Muscle layer of colon (tissue), 2 donors: ENCODE measurements around the gene EIF1AD.

Experiments
- H3K27ac ChIP-seq: one replicate; pipeline ENCODE4 v1.7.0; 2013; ENCODE audit warnings: low read depth, mild to moderate bottlenecking, low read length, moderate library complexity
- H3K27me3 ChIP-seq, 2 donors: one replicate each; pipeline ENCODE4 v1.7.0; 2013; ENCODE audit warnings: low read length in 2 of 2, mild to moderate bottlenecking in 2 of 2; ENCODE audit not compliant: insufficient read depth in 2 of 2, control insufficient read depth in 1 of 2
- H3K36me3 ChIP-seq: one replicate; pipeline ENCODE4 v1.7.0; 2013; ENCODE audit warnings: mild to moderate bottlenecking, low read length; ENCODE audit not compliant: insufficient read depth
- H3K4me1 ChIP-seq: one replicate; pipeline ENCODE4 v1.7.0; 2013; ENCODE audit warnings: mild to moderate bottlenecking, low read length; ENCODE audit not compliant: insufficient read depth
- H3K4me3 ChIP-seq, 2 donors: one replicate each; pipeline ENCODE4 v1.7.0; 2013; ENCODE audit warnings: low read length in 2 of 2, low read depth in 1 of 2, mild to moderate bottlenecking in 1 of 2, moderate library complexity in 1 of 2
- H3K9ac ChIP-seq: one replicate; pipeline ENCODE4 v1.7.0; 2013; ENCODE audit warnings: low read length
- H3K9me3 ChIP-seq: one replicate; pipeline ENCODE4 v1.7.0; 2013; ENCODE audit warnings: mild to moderate bottlenecking, low read length
- donor health status: abdominal sarcoma.
- donor health status: Adenocarcinoma of cecum.

EIF1AD gene

DNA sequence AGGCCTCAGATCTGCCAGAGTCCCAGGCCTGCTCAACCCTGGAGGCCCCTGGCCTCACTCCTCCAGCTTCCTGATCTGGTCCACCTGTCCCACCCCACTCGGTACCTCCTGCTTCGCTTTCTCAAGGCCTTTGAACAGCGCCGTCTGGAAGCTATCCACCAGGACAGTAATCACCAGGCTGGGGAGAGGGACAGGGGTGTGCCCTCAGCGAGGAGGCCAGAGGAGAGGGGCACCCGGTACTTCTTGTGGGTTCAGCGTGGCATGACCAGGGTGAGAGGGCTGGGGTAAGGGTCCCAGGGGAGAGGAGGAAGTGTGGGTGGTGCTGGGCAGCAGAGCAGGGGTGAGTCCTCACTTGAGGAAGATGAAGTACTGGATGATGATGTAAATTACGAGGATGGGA is 18.3 kb upstream of the EIF1AD start:
- peaks cover 0 to 10% of the 10 kb centered on the region in 2 donors for H3K27me3 ChIP-seq
- no peak overlapping the region for H3K4me3 ChIP-seq
- H3K27ac ChIP-seq, result no peak overlapping the region
- H3K9me3 ChIP-seq, result no peaks in the 10 kb centered on the region
- no peak overlapping the region for H3K9ac ChIP-seq
- no peaks in the 10 kb centered on the region for H3K36me3 ChIP-seq
- H3K4me1 ChIP-seq, result no peaks in the 10 kb centered on the region

DNA sequence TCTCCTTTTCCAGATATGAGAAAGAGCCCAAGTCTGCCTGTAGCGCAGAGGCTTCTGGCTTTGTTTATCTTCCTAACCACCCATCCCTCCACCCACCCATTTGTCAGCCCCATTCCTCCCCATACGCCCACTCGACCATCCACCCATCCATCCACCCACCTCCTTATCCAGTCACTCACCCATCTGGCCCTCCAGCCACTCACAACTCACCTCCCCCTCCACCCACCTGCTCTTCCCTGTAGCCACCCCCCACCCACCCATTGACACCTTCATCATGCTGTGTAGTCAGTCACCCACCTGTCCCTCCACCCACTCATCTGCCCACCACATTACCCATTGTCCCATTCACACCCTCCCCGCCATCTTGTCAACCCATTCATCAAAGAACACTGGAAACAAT is 15.4 kb upstream of the EIF1AD start:
- Histone ChIP-seq H3K27ac (no peak overlapping the region), H3K9ac (no peak overlapping the region), H3K4me3 (no peak overlapping the region), H3K36me3 (no peaks in the 10 kb centered on the region), H3K27me3 (peaks cover 10 to 11% of the 10 kb centered on the region in 2 donors), H3K4me1 (no peaks in the 10 kb centered on the region), H3K9me3 (no peaks in the 10 kb centered on the region)

DNA sequence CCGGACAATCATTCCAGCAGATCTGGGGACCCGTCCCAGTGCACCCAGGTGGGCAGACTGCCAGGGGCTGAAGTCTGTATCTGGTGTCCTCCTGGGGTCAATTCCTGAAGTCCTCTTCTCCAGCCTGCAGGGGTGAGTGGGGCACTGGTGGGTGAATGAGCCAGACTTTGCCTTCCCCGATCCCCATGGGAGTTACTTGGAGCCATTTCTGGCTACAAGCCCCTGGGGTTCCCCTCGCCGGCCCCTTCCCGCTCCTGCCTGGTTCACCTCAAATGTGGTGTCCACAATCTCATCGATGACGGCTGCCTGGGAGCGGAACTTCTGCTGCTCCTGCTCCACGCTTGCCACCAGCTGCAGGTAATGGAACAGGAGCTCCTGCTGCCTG is 14.8 kb upstream of the EIF1AD start:
- Histone ChIP-seq H3K4me3 (no peak overlapping the region), H3K27me3 (peaks cover 11 to 15% of the 10 kb centered on the region in 2 donors), H3K36me3 (no peaks in the 10 kb centered on the region), H3K9ac (no peak overlapping the region), H3K9me3 (no peaks in the 10 kb centered on the region), H3K27ac (no peak overlapping the region), H3K4me1 (peaks cover under 1% of the 10 kb centered on the region)

DNA sequence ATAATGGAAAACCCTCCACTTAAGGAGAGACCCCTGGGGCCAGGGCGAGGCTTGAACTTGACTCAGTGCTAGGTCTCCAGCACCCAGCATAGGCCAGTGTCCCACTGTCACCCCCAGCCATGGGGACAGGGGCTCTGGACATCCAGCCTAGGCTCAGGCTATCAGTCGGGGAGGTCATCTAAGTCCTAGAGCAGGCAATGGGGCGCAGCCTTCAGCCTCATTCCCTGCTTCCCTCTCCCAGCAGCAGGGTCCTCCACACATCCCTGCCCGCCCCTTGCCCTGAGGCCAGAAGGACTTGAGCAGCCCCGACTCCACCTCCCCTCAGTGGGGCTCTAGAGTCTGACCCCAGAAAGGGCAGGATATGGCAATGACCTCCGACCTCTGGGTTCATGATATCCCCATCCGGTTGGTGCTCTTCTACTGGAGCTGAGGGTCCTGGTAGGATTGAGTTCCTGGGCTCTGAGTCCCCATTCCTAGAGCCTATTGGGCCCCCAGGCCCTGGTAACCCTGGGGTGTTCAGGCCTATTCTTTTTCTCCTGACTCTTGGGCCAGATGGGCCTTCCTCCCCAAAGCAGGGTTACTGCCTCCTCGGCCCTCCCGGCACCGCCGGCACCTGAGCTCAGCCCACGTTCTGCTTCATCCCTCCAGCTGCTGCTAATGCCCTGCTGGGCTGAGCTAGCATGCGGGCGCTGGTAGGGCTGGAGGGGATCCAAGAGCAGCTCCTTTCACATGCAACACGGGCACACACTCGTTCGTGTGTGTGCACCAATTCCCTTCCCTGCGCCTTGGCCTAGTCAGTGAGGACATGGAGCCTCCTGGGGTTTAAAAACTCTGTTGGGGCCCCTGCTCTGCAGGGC is 14.2 kb upstream of the EIF1AD start:
- Histone ChIP-seq H3K4me3 (no peak overlapping the region), H3K27me3 (peaks cover 11 to 19% of the 10 kb centered on the region in 2 donors), H3K9me3 (no peaks in the 10 kb centered on the region), H3K4me1 (peaks cover 4% of the 10 kb centered on the region), H3K36me3 (no peaks in the 10 kb centered on the region), H3K27ac (no peak overlapping the region), H3K9ac (no peak overlapping the region)

DNA sequence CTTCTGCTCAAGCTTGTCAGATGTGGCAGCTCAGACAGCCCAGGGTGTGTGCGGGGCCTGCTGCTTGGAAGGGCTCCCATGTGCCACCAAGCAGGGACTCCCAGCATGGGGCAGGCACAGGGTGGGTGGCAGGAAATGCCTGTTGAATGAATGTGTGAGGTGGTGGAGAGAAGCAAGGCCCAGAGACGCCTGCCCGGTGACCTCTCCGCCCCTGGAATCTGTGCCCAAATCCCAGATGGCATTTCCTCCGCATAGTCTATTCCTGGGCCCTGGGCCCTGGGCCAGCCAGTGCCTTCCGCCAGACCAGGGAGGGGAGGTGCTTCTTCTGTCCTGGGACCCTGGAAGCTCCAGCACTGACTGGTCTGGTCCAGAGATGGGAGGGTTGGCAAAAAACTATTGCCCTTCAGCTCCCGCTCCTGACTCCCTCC is 13.5 kb upstream of the EIF1AD start:
- H3K4me3 ChIP-seq, result no peak overlapping the region
- H3K4me1 ChIP-seq, result peaks cover 4% of the 10 kb centered on the region
- no peak overlapping the region for H3K9ac ChIP-seq
- H3K27ac ChIP-seq, result no peak overlapping the region
- H3K9me3 ChIP-seq, result no peaks in the 10 kb centered on the region
- no peaks in the 10 kb centered on the region for H3K36me3 ChIP-seq
- peaks cover 11 to 19% of the 10 kb centered on the region in 2 donors for H3K27me3 ChIP-seq

DNA sequence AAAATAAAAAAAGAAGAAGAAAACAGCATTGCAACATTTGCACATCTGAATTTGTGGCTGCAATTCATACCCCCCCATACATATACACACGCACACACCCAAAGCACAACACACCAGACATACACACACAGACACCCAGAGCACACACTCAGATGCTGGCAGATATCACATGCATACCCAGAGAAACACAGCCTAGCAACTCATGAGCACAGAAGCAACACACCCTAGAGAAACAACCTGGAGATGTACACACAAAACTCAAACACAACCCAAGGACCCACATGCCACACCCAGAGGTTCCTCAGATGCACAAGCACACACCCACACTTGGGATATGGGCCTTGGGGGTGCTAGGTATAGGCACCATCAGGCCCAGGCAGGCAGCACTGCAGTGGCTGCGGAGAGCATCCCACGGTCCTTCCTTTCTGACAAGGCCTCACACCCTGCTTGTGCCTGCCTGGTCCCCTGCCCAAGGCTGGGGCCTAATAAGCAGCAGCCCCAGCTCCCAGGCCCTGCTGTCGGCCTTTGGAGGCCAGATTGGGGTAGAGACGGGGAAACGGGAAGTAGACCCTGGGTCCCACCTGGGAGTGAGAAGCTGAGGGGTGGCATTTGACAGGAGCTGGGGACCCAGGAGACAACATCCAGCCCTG is 13.0 kb upstream of the EIF1AD start:
- peaks cover 4% of the 10 kb centered on the region for H3K4me1 ChIP-seq
- no peaks in the 10 kb centered on the region for H3K9me3 ChIP-seq
- H3K9ac ChIP-seq, result no peak overlapping the region
- no peaks in the 10 kb centered on the region for H3K36me3 ChIP-seq
- H3K4me3 ChIP-seq, result no peak overlapping the region
- H3K27me3 ChIP-seq, result peaks cover 11 to 19% of the 10 kb centered on the region in 2 donors
- H3K27ac ChIP-seq, result no peak overlapping the region

DNA sequence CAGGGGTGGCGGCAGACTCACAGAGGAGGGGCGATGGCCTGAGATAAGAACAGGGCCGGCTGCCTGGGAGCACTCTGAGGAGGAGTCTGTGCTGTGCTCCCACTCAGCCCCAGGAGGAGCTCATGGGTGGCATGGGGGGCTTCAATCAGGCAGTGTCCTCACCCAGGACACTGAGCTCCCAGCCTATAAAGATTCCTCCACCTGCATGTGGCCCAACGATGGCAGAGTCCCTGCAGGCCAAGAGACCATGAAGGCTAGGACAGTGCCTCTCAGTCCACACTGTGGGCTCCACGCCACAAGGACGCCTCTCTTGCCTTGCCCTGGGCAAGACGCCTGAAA is 11.8 kb upstream of the EIF1AD start:
- peaks cover 4% of the 10 kb centered on the region for H3K4me1 ChIP-seq
- no peak overlapping the region for H3K9ac ChIP-seq
- H3K27ac ChIP-seq, result no peak overlapping the region
- H3K36me3 ChIP-seq, result no peaks in the 10 kb centered on the region
- no peak overlapping the region for H3K4me3 ChIP-seq
- H3K27me3 ChIP-seq, result peaks cover 11 to 19% of the 10 kb centered on the region in 2 donors
- H3K9me3 ChIP-seq, result no peaks in the 10 kb centered on the region

DNA sequence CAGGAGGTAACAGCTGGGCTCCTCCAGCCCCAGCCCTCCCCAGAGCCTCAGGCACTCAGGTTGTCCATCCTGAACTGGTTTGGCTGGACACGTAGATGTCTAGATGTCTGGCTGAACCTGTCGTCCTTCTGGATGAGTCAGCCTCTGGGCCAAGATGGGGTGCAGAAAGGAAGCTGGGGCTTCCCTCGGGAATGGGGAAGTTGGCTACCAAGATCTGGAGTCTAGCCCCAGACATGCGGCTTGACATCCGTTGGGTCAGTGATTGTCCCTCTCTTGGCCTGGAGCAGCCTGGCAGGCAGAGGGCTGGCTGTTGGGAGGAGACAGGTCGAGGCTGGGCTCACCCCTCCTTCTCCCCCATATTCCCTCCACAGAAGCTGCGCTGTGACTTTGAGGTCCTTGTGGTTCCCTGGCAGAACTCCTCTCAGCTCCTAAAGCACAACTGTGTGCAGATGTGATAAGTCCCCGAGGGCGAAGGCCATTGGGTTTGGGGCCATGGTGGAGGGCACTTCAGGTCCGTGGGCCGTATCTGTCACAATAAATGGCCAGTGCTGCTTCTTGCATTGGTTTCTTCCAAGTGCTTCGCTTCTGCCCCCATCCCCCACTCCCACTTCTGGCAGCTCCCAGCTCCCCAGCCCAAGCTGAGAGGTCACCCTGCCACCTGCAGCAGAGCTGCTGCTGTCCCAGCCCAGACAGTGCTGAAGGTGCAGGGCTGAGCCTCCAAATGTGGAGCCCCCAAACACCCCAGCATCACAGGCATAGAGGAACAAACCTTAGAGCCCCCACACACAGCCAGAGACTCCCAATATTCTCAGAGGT is 11.2 kb upstream of the EIF1AD start:
- H3K27me3 ChIP-seq, result peaks cover 11 to 19% of the 10 kb centered on the region in 2 donors
- H3K9me3 ChIP-seq, result no peaks in the 10 kb centered on the region

DNA sequence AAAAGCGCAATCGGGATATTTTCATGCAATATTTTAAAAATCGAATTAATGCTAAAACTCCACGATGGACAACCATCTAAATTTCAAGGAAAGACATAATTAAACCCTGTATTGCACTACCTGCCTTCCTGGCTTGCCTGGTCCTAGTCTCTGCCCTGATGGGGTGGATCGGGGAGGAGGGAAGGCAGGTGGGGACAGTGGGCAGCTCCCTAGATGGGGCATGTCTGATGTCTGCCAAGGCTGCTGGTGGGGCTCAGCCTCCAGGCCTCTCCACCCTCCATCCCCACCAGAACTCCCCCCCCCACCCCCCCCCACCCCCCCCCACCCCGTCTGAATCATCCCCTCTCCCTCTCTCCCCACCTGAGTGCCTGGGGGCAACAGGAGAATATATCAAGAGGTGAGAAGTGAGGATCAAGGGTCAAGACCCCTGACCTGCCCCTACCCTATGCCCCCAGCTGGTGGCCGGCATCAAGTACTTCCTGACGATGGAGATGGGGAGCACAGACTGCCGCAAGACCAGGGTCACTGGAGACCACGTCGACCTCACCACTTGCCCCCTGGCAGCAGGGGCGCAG is 10.5 kb upstream of the EIF1AD start:
- Histone ChIP-seq H3K36me3 (no peaks in the 10 kb centered on the region), H3K9ac (no peak overlapping the region), H3K4me3 (peak overlapping the region in 1 of 2 donors; percentile 42), H3K27ac (no peak overlapping the region), H3K9me3 (no peaks in the 10 kb centered on the region), H3K4me1 (peaks cover 4% of the 10 kb centered on the region), H3K27me3 (peaks cover 11 to 19% of the 10 kb centered on the region in 2 donors)

More for the DNA sequence above, 11.2 kb upstream of the EIF1AD start:
- no peak overlapping the region for H3K9ac ChIP-seq
- H3K36me3 ChIP-seq, result no peaks in the 10 kb centered on the region
- no peak overlapping the region for H3K4me3 ChIP-seq
- peaks cover 4% of the 10 kb centered on the region for H3K4me1 ChIP-seq
- no peak overlapping the region for H3K27ac ChIP-seq

DNA sequence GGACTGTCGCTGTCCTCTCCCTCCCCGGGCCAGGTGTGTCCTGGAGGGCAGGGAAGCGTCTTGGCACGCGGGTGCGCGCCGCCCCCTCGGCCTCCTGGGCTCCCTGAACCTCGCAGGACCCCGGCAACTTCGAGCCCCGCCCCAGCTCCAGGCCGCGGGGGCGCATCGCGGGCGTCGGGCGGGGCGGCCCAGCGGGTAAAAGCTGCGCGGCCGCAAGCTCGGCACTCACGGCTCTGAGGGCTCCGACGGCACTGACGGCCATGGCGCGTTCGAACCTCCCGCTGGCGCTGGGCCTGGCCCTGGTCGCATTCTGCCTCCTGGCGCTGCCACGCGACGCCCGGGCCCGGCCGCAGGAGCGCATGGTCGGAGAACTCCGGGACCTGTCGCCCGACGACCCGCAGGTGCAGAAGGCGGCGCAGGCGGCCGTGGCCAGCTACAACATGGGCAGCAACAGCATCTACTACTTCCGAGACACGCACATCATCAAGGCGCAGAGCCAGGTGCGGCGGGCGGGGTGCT is 9.9 kb upstream of the EIF1AD start, which contains the start of gene CST6:
CST6 (plus strand) TSS at position 224 of the 519 bp plus-strand sequence; CDS start at position 261, 37 bp downstream.
- peak within 1 kb of the TSS in 1 of 2 donors; percentile 42 for H3K4me3 ChIP-seq
- H3K9ac ChIP-seq, result no peak within 1 kb of the TSS
- H3K27ac ChIP-seq, result no peak within 1 kb of the TSS
- peaks cover 4% of the 10 kb centered on the region for H3K4me1 ChIP-seq
- peaks cover 11 to 19% of the 10 kb centered on the region in 2 donors for H3K27me3 ChIP-seq
- no peaks in the 10 kb centered on the region for H3K9me3 ChIP-seq
- H3K36me3 ChIP-seq, result no peaks in the 10 kb centered on the region
